Sigmoid colon (tissue), 7 donors: ENCODE results near the gene FOXO4. TPM values are rescaled to one million over a fixed set of nuclear protein-coding genes. Genes with fewer than 3 reads are reported as not detected.
A peak's percentile ranks its signal among the peaks of the same experiment; 100 is the strongest.

Experiments
- DNase-seq: peaks from one replicate; pipeline ENCODE4 v3.0.0-alpha.2; 2019
- H3K27ac ChIP-seq, 4 donors: fragments of 200-600 bp; sonication (generic); one replicate each; pipeline ENCODE4 v1.5.1; 2016 to 2019; ENCODE audit warnings: mild to moderate bottlenecking in 1 of 4
- H3K27me3 ChIP-seq, 3 donors: fragments of 200-600 bp; sonication (generic); one replicate each; pipeline ENCODE4 v1.5.1; 2019; ENCODE audit warnings: mild to moderate bottlenecking in 1 of 3
- H3K36me3 ChIP-seq, 4 donors: fragments of 200-600 bp; sonication (generic); one replicate each; pipeline ENCODE4 v1.5.1; 2016 to 2019
- H3K4me1 ChIP-seq, 4 donors: fragments of 200-600 bp; sonication (generic); one replicate each; pipeline ENCODE4 v1.5.1; 2017 to 2019
- H3K4me3 ChIP-seq, 4 donors: fragments of 200-600 bp; sonication (generic); one replicate each; pipeline ENCODE4 v1.5.1; 2017 to 2019; ENCODE audit warnings: mild to moderate bottlenecking in 2 of 4, moderate library complexity in 1 of 4
- H3K9me3 ChIP-seq, 4 donors: fragments of 200-600 bp in 3 of 4; sonication (generic) in 3 of 4; one replicate each; pipeline versions ENCODE4 v1.5.1 to v1.6.1; 2013 to 2019
- EP300 ChIP-seq, 4 donors: sonication (generic); formaldehyde crosslinking; IDR thresholded peaks; one replicate each; pipeline ENCODE4 v1.6.1; 2017; ENCODE audit warnings: antibody characterized with exemption in 4 of 4
- POLR2A ChIP-seq, 2 donors: fragments of 450-650 bp; IDR thresholded peaks; one replicate each; pipeline ENCODE4 v1.6.1; 2016; ENCODE audit warnings: antibody characterized with exemption in 2 of 2, mild to moderate bottlenecking in 2 of 2, moderate library complexity in 2 of 2
- POLR2AphosphoS5 ChIP-seq, 4 donors: sonication (generic); formaldehyde crosslinking; IDR thresholded peaks; one replicate each; pipeline ENCODE4 v1.6.1; 2017; ENCODE audit warnings: antibody characterized with exemption in 4 of 4
- WGBS, 2 donors: extraction: QIAGEN DNeasy Blood & Tissue Kit; methylation state at CpG; one replicate each; pipeline ENCODE4 v1.1.7; 2013; 5-methylcytosine and 5-hydroxymethylcytosine counted together
- intact Hi-C: fragments of 100-400 bp; cut with DNase I; formaldehyde crosslinking; loops from one replicate; pipeline ENCODE4 v1.15.1; 2023
- polyA plus RNA-seq, 3 donors: library from polyadenylated mRNA; stranded (reverse); fragments of 200-250 nt; gene quantifications; one replicate each; pipeline ENCODE4 v1.2.3, GENCODE V29; 2013
- total RNA-seq, 4 donors: library from RNA; depleted of rRNA; stranded (reverse); fragments of >200 nt; gene quantifications; one replicate each; pipeline ENCODE4 v1.1.0, GENCODE V29; 2016
- TF ChIP-seq, protein P1 (sequence below), 4 experiments: fragments of 450-650 bp in 3 of 4; fragments of 200-600 bp in 1 of 4; IDR thresholded peaks; one replicate each; pipeline ENCODE4 v1.5.1; 2016 to 2019; ENCODE audit warnings: antibody characterized with exemption in 4 of 4, mild to moderate bottlenecking in 3 of 4, moderate library complexity in 2 of 4
- donor health status: healthy with polysubstance abuse.
- donor health status: Bipolar disorder and iron deficiency.
- donor health status: healthy.

The FOXO4 gene
- total and polyA plus RNA-seq, 7 donors = 14.7 to 34.6 (median 25.3) TPM

DNA sequence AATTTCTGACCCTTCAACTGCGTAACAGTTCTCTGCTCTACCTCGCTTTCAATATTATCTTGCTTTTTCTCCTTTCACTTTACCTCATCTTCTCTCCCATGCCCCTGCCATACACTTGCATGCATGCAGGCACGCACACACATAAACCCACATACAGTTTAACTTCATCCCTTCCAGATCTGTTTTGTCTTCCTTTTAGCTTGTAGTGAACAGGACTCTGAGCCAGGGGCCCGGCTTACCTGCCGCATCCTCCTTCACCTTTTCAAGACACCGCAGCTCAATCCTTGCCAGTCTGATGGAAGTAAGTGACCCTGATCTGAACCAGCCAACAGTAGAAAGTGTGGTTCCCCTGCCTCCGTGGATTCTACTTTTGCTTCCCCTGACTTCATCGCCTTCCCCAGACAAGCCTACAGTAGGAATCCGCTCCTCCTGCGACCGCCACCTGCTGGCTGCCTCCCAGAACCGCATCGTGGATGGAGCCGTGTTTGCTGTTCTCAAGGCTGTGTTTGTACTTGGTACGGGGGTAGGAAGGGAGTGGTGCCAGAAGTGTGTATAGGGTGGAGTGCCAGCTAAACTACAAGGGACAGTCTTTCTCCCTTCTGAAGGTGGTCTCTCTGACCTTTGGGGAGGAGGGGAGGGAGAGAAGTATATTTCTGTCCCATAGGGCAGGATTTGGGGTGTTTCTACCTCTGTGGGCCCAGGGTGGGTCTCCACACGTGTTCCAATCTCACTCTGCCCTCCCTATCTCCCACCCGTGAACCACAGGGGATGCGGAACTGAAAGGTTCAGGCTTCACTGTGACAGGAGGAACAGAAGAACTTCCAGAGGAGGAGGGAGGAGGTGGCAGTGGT, 33.5 kb downstream of the FOXO4 start:
- no peak overlapping the region for H3K4me3 ChIP-seq
- TF ChIP-seq EP300 (IDR thresholded peaks at IDR 0.05) (no peak), POLR2AphosphoS5 (IDR thresholded peaks at IDR 0.05) (no peak)
- TF ChIP-seq, protein P1, sequence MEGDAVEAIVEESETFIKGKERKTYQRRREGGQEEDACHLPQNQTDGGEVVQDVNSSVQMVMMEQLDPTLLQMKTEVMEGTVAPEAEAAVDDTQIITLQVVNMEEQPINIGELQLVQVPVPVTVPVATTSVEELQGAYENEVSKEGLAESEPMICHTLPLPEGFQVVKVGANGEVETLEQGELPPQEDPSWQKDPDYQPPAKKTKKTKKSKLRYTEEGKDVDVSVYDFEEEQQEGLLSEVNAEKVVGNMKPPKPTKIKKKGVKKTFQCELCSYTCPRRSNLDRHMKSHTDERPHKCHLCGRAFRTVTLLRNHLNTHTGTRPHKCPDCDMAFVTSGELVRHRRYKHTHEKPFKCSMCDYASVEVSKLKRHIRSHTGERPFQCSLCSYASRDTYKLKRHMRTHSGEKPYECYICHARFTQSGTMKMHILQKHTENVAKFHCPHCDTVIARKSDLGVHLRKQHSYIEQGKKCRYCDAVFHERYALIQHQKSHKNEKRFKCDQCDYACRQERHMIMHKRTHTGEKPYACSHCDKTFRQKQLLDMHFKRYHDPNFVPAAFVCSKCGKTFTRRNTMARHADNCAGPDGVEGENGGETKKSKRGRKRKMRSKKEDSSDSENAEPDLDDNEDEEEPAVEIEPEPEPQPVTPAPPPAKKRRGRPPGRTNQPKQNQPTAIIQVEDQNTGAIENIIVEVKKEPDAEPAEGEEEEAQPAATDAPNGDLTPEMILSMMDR (IDR thresholded peaks at IDR 0.05) = peak in 3 of 4 experiments; percentile 48 to 55 (median 55)
- 30 to 37% methylated on average over 18 of the region's 18 CpGs for WGBS, 2 donors
- H3K4me1 ChIP-seq = no peaks in the 10 kb centered on the region
- no peak overlapping the region for H3K27ac ChIP-seq
- intact Hi-C loops = loop anchor here (2.0 kb wide), 1 partner anchor 30 kb away; no protein-coding TSS in a partner anchor
- H3K9me3 ChIP-seq = no peaks in the 10 kb centered on the region
- peaks cover 19 to 89% (median 26%) of the 10 kb centered on the region in 4 donors for H3K36me3 ChIP-seq
- peak; percentile 80 for DNase-seq
- H3K27me3 ChIP-seq = no peaks in the 10 kb centered on the region

DNA sequence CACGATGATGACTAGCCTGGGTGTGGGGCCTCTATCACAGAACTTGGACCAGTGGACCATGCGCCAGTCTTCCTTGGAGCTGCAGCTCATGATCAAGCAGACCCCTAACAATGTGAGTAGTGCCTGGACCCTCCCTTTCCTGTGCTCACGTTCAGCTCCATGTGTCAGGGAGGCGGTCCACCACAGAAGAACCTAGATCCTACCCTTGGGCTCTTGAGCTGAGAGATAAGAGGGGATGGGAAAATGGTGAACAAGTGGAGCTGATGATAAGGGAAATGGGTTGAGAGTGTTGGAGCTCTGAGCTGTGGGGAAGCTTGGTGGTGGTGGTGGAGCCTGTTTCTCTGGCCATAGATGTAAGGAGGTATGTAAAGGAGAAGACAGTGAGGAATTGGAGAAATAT, 35.9 kb downstream of the FOXO4 start:
- TF ChIP-seq EP300 (IDR thresholded peaks at IDR 0.05) (no peak), POLR2AphosphoS5 (IDR thresholded peaks at IDR 0.05) (no peak), POLR2A (IDR thresholded peaks at IDR 0.05) (no peak)
- TF ChIP-seq, protein P1 (IDR thresholded peaks at IDR 0.05) = no peak
- Histone ChIP-seq H3K27me3 (no peaks in the 10 kb centered on the region), H3K9me3 (no peaks in the 10 kb centered on the region), H3K4me1 (no peaks in the 10 kb centered on the region), H3K27ac (no peak overlapping the region), H3K4me3 (no peak overlapping the region), H3K36me3 (peaks cover 21 to 93% (median 33%) of the 10 kb centered on the region in 4 donors)
- 91 to 92% methylated on average over 4 of the region's 4 CpGs for WGBS, 2 donors
- intact Hi-C loops = no loop called here
- DNase-seq = no peak

DNA sequence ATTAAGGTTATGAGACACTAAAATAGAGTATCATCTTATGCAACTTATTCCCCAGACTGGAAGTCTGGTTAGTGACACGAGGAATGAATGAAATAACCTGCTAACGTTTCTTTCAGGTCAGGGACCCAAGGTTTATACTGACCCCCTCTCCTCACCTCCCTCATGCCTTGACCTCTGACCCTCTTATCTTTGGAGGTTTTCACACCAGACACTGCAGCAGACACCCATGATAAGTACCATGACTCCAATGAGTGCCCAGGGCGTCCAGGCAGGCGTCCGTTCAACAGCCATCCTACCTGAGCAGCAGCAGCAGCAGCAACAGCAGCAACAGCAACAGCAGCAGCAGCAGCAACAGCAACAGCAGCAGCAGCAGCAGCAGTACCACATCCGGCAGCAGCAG, 44.8 kb downstream of the FOXO4 start:
- no peak overlapping the region for H3K27ac ChIP-seq
- WGBS, 2 donors = 87 to 90% methylated on average over 6 of the region's 6 CpGs
- H3K27me3 ChIP-seq = no peaks in the 10 kb centered on the region
- intact Hi-C loops = no loop called here
- no peak for DNase-seq
- H3K4me1 ChIP-seq = peaks cover 0 to 23% (median 20%) of the 10 kb centered on the region in 4 donors
- no peak overlapping the region for H3K4me3 ChIP-seq
- peaks cover 7 to 69% (median 22%) of the 10 kb centered on the region in 4 donors for H3K36me3 ChIP-seq
- TF ChIP-seq POLR2AphosphoS5 (IDR thresholded peaks at IDR 0.05) = no peak
- TF ChIP-seq EP300 (IDR thresholded peaks at IDR 0.05) = no peak
- no peak for TF ChIP-seq POLR2A (IDR thresholded peaks at IDR 0.05)
- TF ChIP-seq, protein P1 (IDR thresholded peaks at IDR 0.05) = no peak
- H3K9me3 ChIP-seq = no peaks in the 10 kb centered on the region

DNA sequence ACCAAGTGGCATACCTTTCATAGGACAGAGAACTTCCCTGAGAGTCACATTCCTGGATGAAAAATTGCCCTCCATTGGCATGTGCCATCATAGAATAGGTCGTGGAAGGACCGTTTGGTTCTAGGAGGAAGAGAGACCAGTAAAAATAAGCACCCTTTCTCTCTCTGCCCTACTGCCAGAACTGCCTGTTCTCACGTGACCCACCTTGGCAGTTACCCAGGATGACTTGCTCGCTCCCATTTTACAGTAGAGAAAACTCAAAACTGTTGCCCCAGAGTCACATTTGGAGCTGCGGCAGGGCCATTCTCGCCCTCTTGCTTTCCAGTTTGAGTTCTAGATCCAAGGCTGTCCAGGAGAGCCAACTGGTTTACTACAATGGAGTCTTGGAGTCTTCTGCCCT, 47.9 kb downstream of the FOXO4 start:
- Histone ChIP-seq H3K4me1 (peaks cover 0 to 32% (median 23%) of the 10 kb centered on the region in 4 donors), H3K36me3 (peaks cover 0 to 38% (median 6%) of the 10 kb centered on the region in 4 donors), H3K9me3 (no peaks in the 10 kb centered on the region), H3K27ac (peak overlapping the region in 1 of 4 donors; percentile 16), H3K4me3 (no peak overlapping the region), H3K27me3 (no peaks in the 10 kb centered on the region)
- TF ChIP-seq, protein P1 (IDR thresholded peaks at IDR 0.05) = no peak
- TF ChIP-seq EP300 (IDR thresholded peaks at IDR 0.05) (no peak), POLR2AphosphoS5 (IDR thresholded peaks at IDR 0.05) (no peak), POLR2A (IDR thresholded peaks at IDR 0.05) (no peak)
- WGBS, 2 donors = 46 to 65% methylated on average over 6 of the region's 6 CpGs
- DNase-seq = peak; percentile 79
- intact Hi-C loops = no loop called here
